Measurements from ENCODE around the gene NFIA. TPM values are rescaled to one million over a fixed set of nuclear protein-coding genes. Genes with fewer than 3 reads are reported as not detected.

The NFIA gene
- total and polyA plus RNA-seq, 10 of the 15 experiments (the other 5 are each of a cell fraction or from before 2014, with no cell fraction given) = 0.10 to 0.16 TPM; not detected in 8

- TF ChIP-seq, protein P1, sequence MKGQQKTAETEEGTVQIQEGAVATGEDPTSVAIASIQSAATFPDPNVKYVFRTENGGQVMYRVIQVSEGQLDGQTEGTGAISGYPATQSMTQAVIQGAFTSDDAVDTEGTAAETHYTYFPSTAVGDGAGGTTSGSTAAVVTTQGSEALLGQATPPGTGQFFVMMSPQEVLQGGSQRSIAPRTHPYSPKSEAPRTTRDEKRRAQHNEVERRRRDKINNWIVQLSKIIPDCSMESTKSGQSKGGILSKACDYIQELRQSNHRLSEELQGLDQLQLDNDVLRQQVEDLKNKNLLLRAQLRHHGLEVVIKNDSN (IDR thresholded peaks at IDR 0.05; ENCODE audit: borderline replicate concordance, extremely low read length, insufficient read depth, low read depth, low read length) = no peak
- TF ChIP-seq MTA3 (IDR thresholded peaks at IDR 0.05; ENCODE audit: borderline replicate concordance, low read length) = no peak
Measured at GRCh38 chr1:61182480-61182879, 100.1 kb downstream of the NFIA start (continued).

GRCh38 chr1:61183471-61184039 is 101.2 kb downstream of the NFIA start:
- Histone ChIP-seq H3K27ac (ENCODE audit: control insufficient read depth, insufficient read depth) (no peak overlapping the region), H3K4me2 (ENCODE audit: control insufficient read depth, insufficient read depth) (no peak overlapping the region), H3K9me3 (replicated peaks; ENCODE audit: control insufficient read depth, insufficient read depth, low read length) (no peaks in the 10 kb centered on the region), H2AFZ (ENCODE audit: control insufficient read depth, low read depth, low read length) (no peak overlapping the region), H3K27me3 (replicated peaks in 1 of 2; ENCODE audit: control insufficient read depth in 2 of 2, insufficient read depth in 2 of 2, low read length in 1 of 2) (0 out of 4 replicates have a peak, but pooled peaks cover 0 to 3% of the 10 kb centered on the region in 2 experiments), H3K4me1 (ENCODE audit: control insufficient read depth, insufficient read depth, low read length) (no peaks in the 10 kb centered on the region; the same call in 1 of the 2 replicates), H3K4me3 (no peak overlapping the region), H4K20me1 (ENCODE audit: control insufficient read depth, insufficient read depth) (no peaks in the 10 kb centered on the region), H3K36me3 (ENCODE audit: control insufficient read depth in 2 of 2, insufficient read depth in 2 of 2, low read length in 1 of 2) (no peaks in the 10 kb centered on the region), H3K79me2 (ENCODE audit: control insufficient read depth, insufficient read depth, low read length) (no peaks in the 10 kb centered on the region), H3K9ac (ENCODE audit: control insufficient read depth, insufficient read depth, low read length) (no peak overlapping the region)
- RAD21 ChIA-PET (ENCODE audit: unreplicated experiment) = no interaction called here
- POLR2A ChIA-PET = no interaction called here
- WGBS (ENCODE audit: insufficient coverage, insufficient replicate concordance, low lambda C conversion rate, missing lambda C conversion rate) = 63% methylated on average over 9 of the region's 9 CpGs
- in situ Hi-C loops (cut with MboI) (no loop called here), intact Hi-C loops (cut with micrococcal nuclease; ENCODE audit: unreplicated experiment) (no loop called here)
- ATAC-seq (no peak), FAIRE-seq (no peak), DNase-seq (ENCODE audit: low read depth, low spot score) (no peak)
- SMC1A ChIA-PET (ENCODE audit: uncharacterized antibody, unreplicated experiment) = no interaction called here
- TF ChIP-seq FOS (IDR thresholded peaks at IDR 0.05; ENCODE audit: borderline replicate concordance, extremely low read depth, insufficient read length) (no peak), RB1 (IDR thresholded peaks at IDR 0.05; ENCODE audit: borderline replicate concordance) (no peak), E4F1 (IDR thresholded peaks at IDR 0.05; ENCODE audit: borderline replicate concordance, partially characterized antibody) (no peak), PAX5 (IDR thresholded peaks at IDR 0.05; ENCODE audit: borderline replicate concordance, low read depth, low read length) (no peak), POLR2AphosphoS2 (IDR thresholded peaks at IDR 0.05; ENCODE audit: low read depth, low read length) (no peak), LARP7 (IDR thresholded peaks at IDR 0.05) (no peak), BCLAF1 (IDR thresholded peaks at IDR 0.05) (no peak), ETV6 (conservative IDR thresholded peaks at IDR 0.05 in 1 of 2, IDR thresholded peaks at IDR 0.05 in 1 of 2; ENCODE audit: borderline replicate concordance in 1 of 2, low read depth in 1 of 2) (no peak), EZH2 (IDR thresholded peaks at IDR 0.05; ENCODE audit: borderline replicate concordance, control insufficient read depth, low read depth, low read length) (no peak)
- TF ChIP-seq, protein P2, sequence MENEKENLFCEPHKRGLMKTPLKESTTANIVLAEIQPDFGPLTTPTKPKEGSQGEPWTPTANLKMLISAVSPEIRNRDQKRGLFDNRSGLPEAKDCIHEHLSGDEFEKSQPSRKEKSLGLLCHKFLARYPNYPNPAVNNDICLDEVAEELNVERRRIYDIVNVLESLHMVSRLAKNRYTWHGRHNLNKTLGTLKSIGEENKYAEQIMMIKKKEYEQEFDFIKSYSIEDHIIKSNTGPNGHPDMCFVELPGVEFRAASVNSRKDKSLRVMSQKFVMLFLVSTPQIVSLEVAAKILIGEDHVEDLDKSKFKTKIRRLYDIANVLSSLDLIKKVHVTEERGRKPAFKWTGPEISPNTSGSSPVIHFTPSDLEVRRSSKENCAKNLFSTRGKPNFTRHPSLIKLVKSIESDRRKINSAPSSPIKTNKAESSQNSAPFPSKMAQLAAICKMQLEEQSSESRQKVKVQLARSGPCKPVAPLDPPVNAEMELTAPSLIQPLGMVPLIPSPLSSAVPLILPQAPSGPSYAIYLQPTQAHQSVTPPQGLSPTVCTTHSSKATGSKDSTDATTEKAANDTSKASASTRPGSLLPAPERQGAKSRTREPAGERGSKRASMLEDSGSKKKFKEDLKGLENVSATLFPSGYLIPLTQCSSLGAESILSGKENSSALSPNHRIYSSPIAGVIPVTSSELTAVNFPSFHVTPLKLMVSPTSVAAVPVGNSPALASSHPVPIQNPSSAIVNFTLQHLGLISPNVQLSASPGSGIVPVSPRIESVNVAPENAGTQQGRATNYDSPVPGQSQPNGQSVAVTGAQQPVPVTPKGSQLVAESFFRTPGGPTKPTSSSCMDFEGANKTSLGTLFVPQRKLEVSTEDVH (IDR thresholded peaks at IDR 0.05; ENCODE audit: low read depth, partially characterized antibody) = no peak
- CTCF ChIA-PET = no interaction called here
- BruUV-seq (replicated peaks) = no TSS peak

All from GM12878 (cell line).